Putamen (tissue), 1 donor: ENCODE results near the gene NTRK3.
A peak's percentile ranks its signal among the peaks of the same experiment; 100 is the strongest.

Experiments used
- DNase-seq: peaks from one replicate; pipeline ENCODE4 v3.0.0-alpha.2; 2016; ENCODE audit warnings: low spot score

Gene NTRK3

GRCh38 chr15:88256279-88257230 lies at the start of gene NTRK3:
TSS of gene NTRK3 (minus strand) at chr15:88256739. CDS start at chr15:88256153, 586 bp downstream.
- DNase-seq = peak; percentile 73

- DNase-seq = no peak
Observed at GRCh38 chr15:88303395-88303794, 46.9 kb upstream of the NTRK3 start.

- DNase-seq = peak; percentile 5
Observed at GRCh38 chr15:88302373-88302772, 45.8 kb upstream of the NTRK3 start.

GRCh38 chr15:88301311-88301710 lies 44.8 kb upstream of the NTRK3 start:
- no peak for DNase-seq

GRCh38 chr15:88300861-88301260 lies 44.3 kb upstream of the NTRK3 start:
- DNase-seq = no peak

- DNase-seq = no peak
Observed at GRCh38 chr15:88300089-88300488, 43.5 kb upstream of the NTRK3 start.

- DNase-seq = no peak
Observed at GRCh38 chr15:88299497-88299896, 43.0 kb upstream of the NTRK3 start.

GRCh38 chr15:88288661-88289060 lies 32.1 kb upstream of the NTRK3 start:
- no peak for DNase-seq

- no peak for DNase-seq
Observed at GRCh38 chr15:88288206-88288605, 31.7 kb upstream of the NTRK3 start.

GRCh38 chr15:88284318-88284998 lies 27.9 kb upstream of the NTRK3 start:
- no peak for DNase-seq

- DNase-seq = no peak
Observed at GRCh38 chr15:88282614-88283013, 26.1 kb upstream of the NTRK3 start.

- no peak for DNase-seq
Observed at GRCh38 chr15:88276821-88277410, 20.4 kb upstream of the NTRK3 start.

GRCh38 chr15:88275804-88276203 lies 19.3 kb upstream of the NTRK3 start:
- peak; percentile 84 for DNase-seq

- DNase-seq = peak; percentile 72
Observed at GRCh38 chr15:88274553-88275460, 18.3 kb upstream of the NTRK3 start.

GRCh38 chr15:88272421-88272820 lies 15.9 kb upstream of the NTRK3 start:
- no peak for DNase-seq

GRCh38 chr15:88269356-88270062 lies 13.0 kb upstream of the NTRK3 start:
- no peak for DNase-seq

- no peak for DNase-seq
Observed at GRCh38 chr15:88267720-88268119, 11.2 kb upstream of the NTRK3 start.

GRCh38 chr15:88266170-88266569 lies 9.6 kb upstream of the NTRK3 start:
- DNase-seq = no peak

GRCh38 chr15:88264622-88265021 lies 8.1 kb upstream of the NTRK3 start:
- no peak for DNase-seq

- DNase-seq = no peak
Observed at GRCh38 chr15:88262064-88262463, 5.5 kb upstream of the NTRK3 start.

GRCh38 chr15:88258093-88258641 lies 1.6 kb upstream of the NTRK3 start:
- peak; percentile 66 for DNase-seq
